ENCODE results near the gene PSMD2.

- peak; percentile 19 to 49 (median 41); a peak in 3 of 4 replicates for TF ChIP-seq CTCF (IDR thresholded peaks at IDR 0.05; ENCODE audit: control extremely low read depth in 1 of 3, insufficient read depth in 1 of 3, low read depth in 1 of 3, low read length in 3 of 3)
- TF ChIP-seq, protein P1, sequence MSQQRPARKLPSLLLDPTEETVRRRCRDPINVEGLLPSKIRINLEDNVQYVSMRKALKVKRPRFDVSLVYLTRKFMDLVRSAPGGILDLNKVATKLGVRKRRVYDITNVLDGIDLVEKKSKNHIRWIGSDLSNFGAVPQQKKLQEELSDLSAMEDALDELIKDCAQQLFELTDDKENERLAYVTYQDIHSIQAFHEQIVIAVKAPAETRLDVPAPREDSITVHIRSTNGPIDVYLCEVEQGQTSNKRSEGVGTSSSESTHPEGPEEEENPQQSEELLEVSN (IDR thresholded peaks at IDR 0.05), result no peak
- no peak for TF ChIP-seq EZH2 (IDR thresholded peaks at IDR 0.05; ENCODE audit: low read depth, low read length, severe bottlenecking)
- no peak for TF ChIP-seq POLR2AphosphoS5 (IDR thresholded peaks at IDR 0.05; ENCODE audit: low read depth, low read length)
- no peak for TF ChIP-seq GTF2F1 (IDR thresholded peaks at IDR 0.05; ENCODE audit: borderline replicate concordance, low read depth, low read length)
- no peak for TF ChIP-seq POLR2A (IDR thresholded peaks at IDR 0.05; ENCODE audit: control extremely low read depth in 1 of 2, low read depth in 2 of 2, low read length in 2 of 2)
- TF ChIP-seq ZNF274 (IDR thresholded peaks at IDR 0.05; ENCODE audit: borderline replicate concordance, extremely low read depth, low read length), result no peak
- TF ChIP-seq HDAC6 (IDR thresholded peaks at IDR 0.05; ENCODE audit: low read depth, low read length), result no peak
- no peak for TF ChIP-seq MAFK (IDR thresholded peaks at IDR 0.05; ENCODE audit: low read depth, low read length)
- no peak for TF ChIP-seq RFX5 (IDR thresholded peaks at IDR 0.05; ENCODE audit: borderline replicate concordance, low read depth, low read length)
- no peak for TF ChIP-seq CEBPB (IDR thresholded peaks at IDR 0.05; ENCODE audit: low read depth, low read length)
- no peak for TF ChIP-seq PHF8 (conservative IDR thresholded peaks at IDR 0.05; ENCODE audit: low read depth, low read length)
- no peak for TF ChIP-seq CHD1 (IDR thresholded peaks at IDR 0.05; ENCODE audit: low read depth, low read length)
Observed at GRCh38 chr3:184290331-184290730, 8.7 kb upstream of the PSMD2 start.

Measured in H1 (cell line).